Activated CD8-positive, alpha-beta T cell treated with anti-CD3 and anti-CD28 coated beads for 36 hours (primary cell): ENCODE measurements around the gene PCSK5. TPM values are rescaled to one million over a fixed set of nuclear protein-coding genes. Genes with fewer than 3 reads are reported as not detected.

Experiments
- ATAC-seq: fragments of 200-7000 bp; cut with Tn5 transposase; one replicate; pipeline ENCODE4 v1.10.0; 2021; ENCODE audit warnings: mild to moderate bottlenecking, moderate library complexity
- CTCF ChIA-PET: fragments of 350-600 bp; sonication (Branson Sonifier 250); formaldehyde crosslinking; loops from one replicate; lab custom pipeline; 2021; ENCODE audit warnings: antibody characterized with exemption; lab: Charles Lee
- POLR2A ChIA-PET: fragments of 350-600 bp; sonication (Branson Sonifier 250); formaldehyde crosslinking; loops from one replicate; lab custom pipeline; 2021; ENCODE audit warnings: antibody characterized with exemption; lab: Charles Lee
- DNase-seq: peaks from one replicate; pipeline ENCODE4 v3.0.0-alpha.2; 2020
- H3K27ac Mint-ChIP-seq: one replicate; pipeline ENCODE4 v1.8.0; 2021; ENCODE audit warnings: mild to moderate bottlenecking, mixed read lengths
- H3K27me3 Mint-ChIP-seq: one replicate; pipeline ENCODE4 v1.8.0; 2021; ENCODE audit warnings: mixed read lengths
- H3K36me3 Mint-ChIP-seq: one replicate; pipeline ENCODE4 v1.8.0; 2021; ENCODE audit warnings: low read depth, mixed read lengths
- H3K4me1 Mint-ChIP-seq: one replicate; pipeline ENCODE4 v1.8.0; 2021; ENCODE audit warnings: low read depth, mixed read lengths
- H3K4me3 Mint-ChIP-seq: one replicate; pipeline ENCODE4 v1.8.0; 2021; ENCODE audit warnings: mild to moderate bottlenecking, moderate library complexity, mixed read lengths
- H3K9me3 Mint-ChIP-seq: one replicate; pipeline ENCODE4 v1.8.0; 2021; ENCODE audit warnings: mixed read lengths
- intact Hi-C: fragments of 100-400 bp; cut with micrococcal nuclease; formaldehyde crosslinking; loops from one replicate; pipeline ENCODE4 v1.10.0; 2022
- total RNA-seq, 2 experiments: library from RNA; stranded (reverse); gene quantifications; one replicate each; pipeline ENCODE4 v1.2.3, GENCODE V29; 2021
- TF ChIP-seq, protein P1 (sequence below): fragments of 200-600 bp; IDR thresholded peaks from one replicate; pipeline ENCODE4 v1.8.0; 2022; ENCODE audit warnings: antibody characterized with exemption, mild to moderate bottlenecking

PCSK5 gene
- total RNA-seq, 2 experiments from 2014 or later, result 4.7 to 5.2 TPM

DNA sequence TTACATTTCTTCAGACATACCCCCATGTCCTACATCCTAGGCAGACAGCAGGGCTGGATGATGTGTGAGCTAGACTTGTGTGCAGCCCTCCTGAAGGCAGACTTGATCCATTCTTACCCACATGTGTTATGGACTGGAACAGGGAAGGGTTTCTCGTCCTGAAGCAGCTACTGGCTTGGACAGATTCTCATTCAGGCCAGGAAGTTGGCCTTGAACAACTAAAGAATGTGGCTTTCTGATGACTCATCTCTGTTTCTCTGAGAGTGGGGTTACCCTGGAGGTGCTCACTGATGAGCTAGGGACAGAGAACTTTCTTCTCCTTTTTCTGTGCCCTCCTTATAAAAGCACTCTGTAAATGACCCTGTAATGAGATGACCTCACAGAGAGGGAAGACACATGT is 246.5 kb downstream of the PCSK5 start:
- H3K27me3 Mint-ChIP-seq, result no peaks in the 10 kb centered on the region
- no peaks in the 10 kb centered on the region for H3K36me3 Mint-ChIP-seq
- ChIA-PET POLR2A (no interaction called here), CTCF (interaction anchor here (1.1 kb wide), 1 partner anchor 270 kb away, joined by 3 read pairs; no protein-coding TSS in a partner anchor)
- H3K4me3 Mint-ChIP-seq, result no peak overlapping the region
- ATAC-seq (peak; percentile 56), DNase-seq (no peak)
- intact Hi-C loops, result no loop called here
- no peak overlapping the region for H3K27ac Mint-ChIP-seq
- TF ChIP-seq, protein P1, sequence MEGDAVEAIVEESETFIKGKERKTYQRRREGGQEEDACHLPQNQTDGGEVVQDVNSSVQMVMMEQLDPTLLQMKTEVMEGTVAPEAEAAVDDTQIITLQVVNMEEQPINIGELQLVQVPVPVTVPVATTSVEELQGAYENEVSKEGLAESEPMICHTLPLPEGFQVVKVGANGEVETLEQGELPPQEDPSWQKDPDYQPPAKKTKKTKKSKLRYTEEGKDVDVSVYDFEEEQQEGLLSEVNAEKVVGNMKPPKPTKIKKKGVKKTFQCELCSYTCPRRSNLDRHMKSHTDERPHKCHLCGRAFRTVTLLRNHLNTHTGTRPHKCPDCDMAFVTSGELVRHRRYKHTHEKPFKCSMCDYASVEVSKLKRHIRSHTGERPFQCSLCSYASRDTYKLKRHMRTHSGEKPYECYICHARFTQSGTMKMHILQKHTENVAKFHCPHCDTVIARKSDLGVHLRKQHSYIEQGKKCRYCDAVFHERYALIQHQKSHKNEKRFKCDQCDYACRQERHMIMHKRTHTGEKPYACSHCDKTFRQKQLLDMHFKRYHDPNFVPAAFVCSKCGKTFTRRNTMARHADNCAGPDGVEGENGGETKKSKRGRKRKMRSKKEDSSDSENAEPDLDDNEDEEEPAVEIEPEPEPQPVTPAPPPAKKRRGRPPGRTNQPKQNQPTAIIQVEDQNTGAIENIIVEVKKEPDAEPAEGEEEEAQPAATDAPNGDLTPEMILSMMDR, result no peak
- peaks cover 13% of the 10 kb centered on the region for H3K4me1 Mint-ChIP-seq
- H3K9me3 Mint-ChIP-seq, result no peaks in the 10 kb centered on the region

DNA sequence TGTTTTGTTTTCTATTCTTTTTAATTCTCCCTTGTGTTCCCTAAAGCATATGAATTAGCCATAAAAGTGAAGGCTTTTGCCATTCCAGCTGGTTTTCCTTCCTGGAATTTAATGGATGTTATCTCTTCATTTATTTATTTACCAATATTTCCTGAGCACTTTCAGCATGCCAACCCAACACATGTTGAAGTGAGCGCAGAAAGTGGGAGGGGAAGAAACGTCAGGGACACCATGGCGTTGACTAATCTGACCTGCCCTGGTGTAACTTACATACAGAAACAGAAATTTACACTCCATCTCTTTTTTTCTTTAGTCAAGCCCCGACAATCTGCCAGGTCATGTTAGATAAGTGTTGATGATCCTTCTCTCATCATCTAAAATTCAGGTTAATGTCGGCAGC is 247.5 kb downstream of the PCSK5 start:
- no peak overlapping the region for H3K27ac Mint-ChIP-seq
- peaks cover 13% of the 10 kb centered on the region for H3K4me1 Mint-ChIP-seq
- DNase-seq (no peak), ATAC-seq (no peak)
- no peaks in the 10 kb centered on the region for H3K27me3 Mint-ChIP-seq
- no peaks in the 10 kb centered on the region for H3K9me3 Mint-ChIP-seq
- no peaks in the 10 kb centered on the region for H3K36me3 Mint-ChIP-seq
- POLR2A ChIA-PET, result no interaction called here
- TF ChIP-seq, protein P1, result no peak
- H3K4me3 Mint-ChIP-seq, result no peak overlapping the region
- intact Hi-C loops, result no loop called here
- CTCF ChIA-PET, result no interaction called here

DNA sequence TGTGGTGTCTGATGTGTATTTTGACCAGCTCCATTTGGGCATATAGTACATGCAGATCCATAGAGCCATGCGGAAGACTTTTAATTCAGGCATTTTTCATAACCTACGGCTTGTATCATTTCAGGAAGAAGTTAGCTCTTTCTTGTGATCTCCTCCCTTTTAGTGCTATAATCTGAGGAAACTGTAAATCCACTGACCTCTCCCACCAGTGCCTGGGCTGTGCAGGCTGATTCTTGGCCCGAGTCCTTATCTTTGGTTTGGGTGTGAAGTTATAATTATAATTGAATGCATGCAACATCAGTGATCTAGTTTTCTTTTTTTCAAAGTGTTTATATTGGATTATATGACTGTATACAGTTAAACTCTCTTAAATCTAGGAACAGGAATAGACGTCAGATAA is 247.9 kb downstream of the PCSK5 start:
- Mint-ChIP-seq H3K9me3 (no peaks in the 10 kb centered on the region), H3K4me3 (no peak overlapping the region), H3K36me3 (no peaks in the 10 kb centered on the region), H3K4me1 (peaks cover 13% of the 10 kb centered on the region), H3K27ac (no peak overlapping the region), H3K27me3 (no peaks in the 10 kb centered on the region)
- TF ChIP-seq, protein P1, result no peak
- CTCF ChIA-PET, result no interaction called here
- DNase-seq (no peak), ATAC-seq (no peak)
- intact Hi-C loops, result no loop called here
- POLR2A ChIA-PET, result no interaction called here

DNA sequence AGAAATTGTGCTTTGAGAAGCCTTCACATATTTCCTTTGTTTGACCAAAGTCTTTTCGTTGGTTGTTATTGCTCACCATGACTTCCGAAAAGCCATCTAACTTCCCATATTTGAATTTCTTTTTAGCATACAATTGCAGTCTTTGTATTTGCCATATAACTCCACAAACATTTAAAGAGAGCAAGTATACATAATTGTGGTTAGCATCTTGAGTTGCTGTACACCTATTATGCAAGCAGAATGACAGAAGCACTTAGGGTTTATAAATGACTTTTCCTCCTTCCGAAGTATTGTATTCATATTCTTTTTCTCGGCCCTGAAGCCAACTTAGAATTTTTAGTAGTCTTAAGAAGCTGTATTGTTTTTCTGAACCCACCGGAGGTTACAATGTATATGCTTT is 253.4 kb downstream of the PCSK5 start:
- POLR2A ChIA-PET, result no interaction called here

DNA sequence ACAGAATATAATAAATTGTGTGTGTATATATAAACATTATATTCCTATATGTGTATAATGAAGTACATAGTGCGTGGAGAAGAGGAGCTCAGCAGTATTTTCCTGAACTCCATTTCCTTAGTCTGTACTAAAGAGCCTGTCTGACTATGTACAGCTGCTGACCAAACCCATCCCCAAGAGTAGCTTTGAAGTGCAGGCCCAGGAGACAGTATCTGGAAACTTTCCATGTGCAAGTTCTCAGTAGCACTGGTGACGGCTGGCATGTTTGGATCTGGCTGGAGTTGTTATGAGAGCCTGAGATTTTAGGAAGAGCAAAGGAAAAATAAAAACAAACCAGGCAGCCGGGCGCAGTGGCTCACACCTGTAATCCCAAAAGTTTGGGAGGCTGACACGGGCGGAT is 259.5 kb downstream of the PCSK5 start:
- ATAC-seq (no peak), DNase-seq (no peak)
- ChIA-PET CTCF (no interaction called here), POLR2A (no interaction called here)
- no peak overlapping the region for H3K27ac Mint-ChIP-seq
- intact Hi-C loops, result no loop called here
- no peaks in the 10 kb centered on the region for H3K27me3 Mint-ChIP-seq
- no peaks in the 10 kb centered on the region for H3K36me3 Mint-ChIP-seq
- TF ChIP-seq, protein P1, result no peak
- H3K9me3 Mint-ChIP-seq, result no peaks in the 10 kb centered on the region
- no peaks in the 10 kb centered on the region for H3K4me1 Mint-ChIP-seq
- H3K4me3 Mint-ChIP-seq, result no peak overlapping the region

More for the DNA sequence above, 253.4 kb downstream of the PCSK5 start:
- Mint-ChIP-seq H3K4me1 (peaks cover 4% of the 10 kb centered on the region), H3K36me3 (no peaks in the 10 kb centered on the region), H3K9me3 (no peaks in the 10 kb centered on the region), H3K27ac (no peak overlapping the region), H3K27me3 (no peaks in the 10 kb centered on the region), H3K4me3 (no peak overlapping the region)
- CTCF ChIA-PET, result no interaction called here
- intact Hi-C loops, result no loop called here
- no peak for DNase-seq
- ATAC-seq, result no peak
- TF ChIP-seq, protein P1, result no peak
